ENCODE measurements around the gene SYNE2. TPM values are rescaled to one million over a fixed set of nuclear protein-coding genes. Genes with fewer than 3 reads are reported as not detected.

SYNE2 gene
- total RNA-seq, 1 experiment from 2014 or later: 25.9 TPM

GRCh38 chr14:63896278-63896720 is 43.5 kb downstream of the SYNE2 start:
- no peaks in the 10 kb centered on the region for H3K4me1 ChIP-seq (ENCODE audit: low read length)
- H4K20me1 ChIP-seq (ENCODE audit: insufficient read depth, low read depth, low read length): no peaks in the 10 kb centered on the region
- no peaks in the 10 kb centered on the region for H3K36me3 ChIP-seq (ENCODE audit: insufficient read depth, low read length)
- no peaks in the 10 kb centered on the region for H3K9me2 ChIP-seq (replicated peaks; ENCODE audit: insufficient read depth, low read length)
- H3K4me3 ChIP-seq (ENCODE audit: low read length): no peak overlapping the region
- no peak overlapping the region for H3K27ac ChIP-seq (ENCODE audit: low read length)
- H3K9ac ChIP-seq (ENCODE audit: low read length): no peak overlapping the region
- H3K9me3 ChIP-seq (ENCODE audit: low read length): no peaks in the 10 kb centered on the region
- no peak overlapping the region for H3K4me2 ChIP-seq (ENCODE audit: low read depth, low read length, poor library complexity, severe bottlenecking)
- no peak for DNase-seq
- H3K27me3 ChIP-seq (ENCODE audit: low read length): no peaks in the 10 kb centered on the region
- H3K79me2 ChIP-seq (ENCODE audit: low read length): no peaks in the 10 kb centered on the region
- H2AFZ ChIP-seq (ENCODE audit: low read length): no peak overlapping the region

DNA sequence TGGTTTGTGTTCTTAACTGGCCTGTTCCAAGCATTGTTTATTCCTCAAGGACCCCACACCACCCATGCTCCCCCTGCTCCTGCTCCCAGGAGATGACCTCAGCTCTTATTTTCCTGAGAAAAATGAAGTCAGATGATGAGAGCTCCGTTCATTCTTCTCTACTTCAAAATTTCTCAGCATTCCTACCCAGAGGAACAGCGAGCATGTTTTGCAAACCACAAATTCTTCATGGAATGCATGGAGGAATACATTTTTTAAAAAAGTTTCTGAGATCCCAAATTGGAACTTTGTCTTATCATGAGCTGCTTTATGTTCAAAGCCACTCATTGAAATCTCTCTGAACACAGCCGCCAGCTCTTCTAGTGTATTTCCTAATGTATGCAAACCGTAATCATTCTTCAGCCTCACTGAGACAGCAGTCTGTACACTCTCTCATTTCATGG is 44.9 kb downstream of the SYNE2 start:
- Histone ChIP-seq H3K79me2 (ENCODE audit: low read length) (no peaks in the 10 kb centered on the region), H3K27ac (ENCODE audit: low read length) (no peak overlapping the region), H3K9ac (ENCODE audit: low read length) (no peak overlapping the region), H3K4me2 (ENCODE audit: low read depth, low read length, poor library complexity, severe bottlenecking) (no peak overlapping the region), H4K20me1 (ENCODE audit: insufficient read depth, low read depth, low read length) (no peaks in the 10 kb centered on the region), H3K36me3 (ENCODE audit: insufficient read depth, low read length) (no peaks in the 10 kb centered on the region), H3K27me3 (ENCODE audit: low read length) (no peaks in the 10 kb centered on the region), H3K9me3 (ENCODE audit: low read length) (no peaks in the 10 kb centered on the region), H3K4me1 (ENCODE audit: low read length) (no peaks in the 10 kb centered on the region), H3K9me2 (replicated peaks; ENCODE audit: insufficient read depth, low read length) (no peaks in the 10 kb centered on the region), H2AFZ (ENCODE audit: low read length) (no peak overlapping the region), H3K4me3 (ENCODE audit: low read length) (no peak overlapping the region)
- no peak for DNase-seq

DNA sequence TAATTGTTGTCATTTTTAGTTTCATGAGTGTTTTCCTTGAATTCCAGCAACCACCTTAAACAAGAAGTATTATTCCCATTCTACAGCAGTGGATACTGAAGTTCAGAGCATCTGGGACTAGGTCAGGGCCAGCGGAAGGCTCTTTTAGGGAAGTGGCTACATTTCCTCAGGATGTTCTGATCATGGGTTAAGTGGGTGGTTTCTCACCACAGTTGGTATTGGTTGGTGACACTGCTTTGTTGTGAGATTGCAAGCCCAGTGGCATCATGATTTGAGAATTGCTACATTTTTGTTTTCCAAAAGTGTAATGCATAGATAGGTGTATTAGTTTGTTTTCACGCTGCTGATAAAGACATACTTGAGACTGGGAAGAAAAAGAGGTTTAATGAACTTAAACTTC is 47.1 kb downstream of the SYNE2 start:
- no peak overlapping the region for H3K4me2 ChIP-seq (ENCODE audit: low read depth, low read length, poor library complexity, severe bottlenecking)
- no peak overlapping the region for H3K9ac ChIP-seq (ENCODE audit: low read length)
- no peaks in the 10 kb centered on the region for H3K9me2 ChIP-seq (replicated peaks; ENCODE audit: insufficient read depth, low read length)
- H3K36me3 ChIP-seq (ENCODE audit: insufficient read depth, low read length): no peaks in the 10 kb centered on the region
- no peak for DNase-seq
- no peaks in the 10 kb centered on the region for H3K27me3 ChIP-seq (ENCODE audit: low read length)
- H3K4me1 ChIP-seq (ENCODE audit: low read length): no peaks in the 10 kb centered on the region
- no peaks in the 10 kb centered on the region for H3K9me3 ChIP-seq (ENCODE audit: low read length)
- no peaks in the 10 kb centered on the region for H4K20me1 ChIP-seq (ENCODE audit: insufficient read depth, low read depth, low read length)
- no peak overlapping the region for H3K4me3 ChIP-seq (ENCODE audit: low read length)
- no peak overlapping the region for H3K27ac ChIP-seq (ENCODE audit: low read length)
- no peak overlapping the region for H2AFZ ChIP-seq (ENCODE audit: low read length)
- no peaks in the 10 kb centered on the region for H3K79me2 ChIP-seq (ENCODE audit: low read length)

DNA sequence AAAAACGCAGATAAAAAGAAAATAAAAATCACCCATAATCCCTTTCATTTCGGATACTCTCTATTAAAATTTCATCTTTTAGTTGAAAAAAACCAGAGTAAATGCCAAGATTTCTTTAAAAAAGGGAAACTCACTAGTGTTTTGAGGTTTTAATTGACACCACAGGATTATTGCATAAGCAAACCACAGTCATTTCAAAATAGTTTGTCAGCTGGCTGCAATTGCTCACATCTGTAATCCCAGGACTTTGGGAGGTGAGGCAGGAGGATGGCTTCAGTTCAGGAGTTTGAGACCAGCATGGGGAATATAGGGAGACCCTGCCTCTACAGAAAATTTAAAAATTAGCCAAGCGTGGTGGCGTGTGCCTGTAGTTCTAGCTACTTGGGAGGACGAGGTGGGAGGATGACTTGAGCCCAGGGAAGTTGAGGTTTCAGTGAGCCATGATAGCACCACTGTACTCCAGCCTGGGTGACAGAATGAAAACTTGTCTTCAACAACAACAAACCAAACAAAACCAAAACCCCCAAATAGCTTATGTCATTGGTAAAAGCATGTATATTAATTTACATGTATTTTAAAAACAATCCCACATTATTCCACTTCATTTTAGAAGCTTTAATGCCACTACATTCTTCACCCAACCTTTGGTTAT is 48.8 kb downstream of the SYNE2 start:
- Histone ChIP-seq H3K36me3 (ENCODE audit: insufficient read depth, low read length) (no peaks in the 10 kb centered on the region), H3K27ac (ENCODE audit: low read length) (no peak overlapping the region), H3K9me3 (ENCODE audit: low read length) (no peaks in the 10 kb centered on the region), H3K9me2 (replicated peaks; ENCODE audit: insufficient read depth, low read length) (no peaks in the 10 kb centered on the region), H3K27me3 (ENCODE audit: low read length) (no peaks in the 10 kb centered on the region), H2AFZ (ENCODE audit: low read length) (no peak overlapping the region), H3K4me3 (ENCODE audit: low read length) (no peak overlapping the region), H4K20me1 (ENCODE audit: insufficient read depth, low read depth, low read length) (no peaks in the 10 kb centered on the region), H3K79me2 (ENCODE audit: low read length) (no peaks in the 10 kb centered on the region), H3K4me2 (ENCODE audit: low read depth, low read length, poor library complexity, severe bottlenecking) (no peak overlapping the region), H3K9ac (ENCODE audit: low read length) (no peak overlapping the region), H3K4me1 (ENCODE audit: low read length) (no peaks in the 10 kb centered on the region)
- DNase-seq: no peak

DNA sequence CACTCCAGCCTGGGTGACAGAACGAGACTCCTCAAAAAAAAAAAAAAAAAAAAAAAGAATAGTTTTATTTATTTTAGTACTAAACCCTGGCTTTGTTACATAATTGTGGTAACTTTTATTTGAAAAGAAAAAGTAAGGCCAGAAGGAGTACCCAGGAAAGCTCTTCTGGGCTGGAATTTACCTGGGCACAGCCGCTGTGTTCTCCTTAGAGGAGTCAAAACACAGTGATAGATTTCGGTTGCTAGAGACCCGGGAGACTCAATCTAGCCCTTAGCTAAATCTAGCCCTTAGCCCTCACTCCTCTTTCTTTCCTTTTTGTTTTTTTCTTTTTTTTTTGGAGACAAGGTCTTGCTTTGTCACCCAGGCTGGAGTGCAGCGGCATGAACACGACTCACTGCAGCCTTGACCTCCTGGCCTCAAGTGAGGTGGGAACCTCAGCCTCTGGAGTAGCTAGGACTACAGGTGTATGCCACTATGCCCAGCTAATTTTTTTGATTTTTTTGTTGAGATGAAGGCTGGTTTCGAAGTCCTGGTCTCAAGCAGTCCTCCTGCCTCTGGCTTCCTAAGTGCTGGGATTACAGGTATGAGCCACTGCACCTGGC is 49.7 kb downstream of the SYNE2 start:
- Histone ChIP-seq H3K79me2 (ENCODE audit: low read length) (no peaks in the 10 kb centered on the region), H3K27me3 (ENCODE audit: low read length) (no peaks in the 10 kb centered on the region), H3K9me2 (replicated peaks; ENCODE audit: insufficient read depth, low read length) (no peaks in the 10 kb centered on the region), H3K27ac (ENCODE audit: low read length) (no peak overlapping the region), H3K4me2 (ENCODE audit: low read depth, low read length, poor library complexity, severe bottlenecking) (no peak overlapping the region), H2AFZ (ENCODE audit: low read length) (no peak overlapping the region), H3K9me3 (ENCODE audit: low read length) (no peaks in the 10 kb centered on the region), H4K20me1 (ENCODE audit: insufficient read depth, low read depth, low read length) (no peaks in the 10 kb centered on the region), H3K4me3 (ENCODE audit: low read length) (no peak overlapping the region), H3K4me1 (ENCODE audit: low read length) (no peaks in the 10 kb centered on the region), H3K9ac (ENCODE audit: low read length) (no peak overlapping the region), H3K36me3 (ENCODE audit: insufficient read depth, low read length) (no peaks in the 10 kb centered on the region)
- DNase-seq: no peak

DNA sequence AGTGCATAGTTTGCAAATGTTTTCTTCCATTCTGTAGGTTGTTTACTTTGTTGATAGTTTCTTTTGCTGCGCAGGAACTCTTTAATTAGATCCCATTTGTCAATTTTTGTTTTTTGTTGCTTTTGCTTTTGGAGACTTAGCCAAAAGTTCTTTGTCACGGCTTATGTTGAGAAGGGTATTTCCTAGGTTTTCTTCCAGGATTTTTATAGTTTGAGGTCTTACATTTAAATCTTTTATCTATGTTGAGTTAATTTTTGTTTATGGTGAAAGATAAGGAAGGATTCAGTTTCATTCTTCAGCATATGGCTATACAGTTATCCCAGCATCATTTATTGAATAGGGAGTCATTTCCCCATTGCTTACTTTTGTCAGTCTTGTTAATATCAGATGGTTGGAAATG is 51.9 kb downstream of the SYNE2 start:
- H3K4me2 ChIP-seq (ENCODE audit: low read depth, low read length, poor library complexity, severe bottlenecking): no peak overlapping the region
- no peak overlapping the region for H3K27ac ChIP-seq (ENCODE audit: low read length)
- no peaks in the 10 kb centered on the region for H3K9me3 ChIP-seq (ENCODE audit: low read length)
- no peaks in the 10 kb centered on the region for H4K20me1 ChIP-seq (ENCODE audit: insufficient read depth, low read depth, low read length)
- no peaks in the 10 kb centered on the region for H3K4me1 ChIP-seq (ENCODE audit: low read length)
- H2AFZ ChIP-seq (ENCODE audit: low read length): no peak overlapping the region
- no peak overlapping the region for H3K9ac ChIP-seq (ENCODE audit: low read length)
- no peaks in the 10 kb centered on the region for H3K79me2 ChIP-seq (ENCODE audit: low read length)
- H3K36me3 ChIP-seq (ENCODE audit: insufficient read depth, low read length): no peaks in the 10 kb centered on the region
- no peak overlapping the region for H3K4me3 ChIP-seq (ENCODE audit: low read length)
- H3K9me2 ChIP-seq (replicated peaks; ENCODE audit: insufficient read depth, low read length): no peaks in the 10 kb centered on the region
- no peak for DNase-seq
- no peaks in the 10 kb centered on the region for H3K27me3 ChIP-seq (ENCODE audit: low read length)

DNA sequence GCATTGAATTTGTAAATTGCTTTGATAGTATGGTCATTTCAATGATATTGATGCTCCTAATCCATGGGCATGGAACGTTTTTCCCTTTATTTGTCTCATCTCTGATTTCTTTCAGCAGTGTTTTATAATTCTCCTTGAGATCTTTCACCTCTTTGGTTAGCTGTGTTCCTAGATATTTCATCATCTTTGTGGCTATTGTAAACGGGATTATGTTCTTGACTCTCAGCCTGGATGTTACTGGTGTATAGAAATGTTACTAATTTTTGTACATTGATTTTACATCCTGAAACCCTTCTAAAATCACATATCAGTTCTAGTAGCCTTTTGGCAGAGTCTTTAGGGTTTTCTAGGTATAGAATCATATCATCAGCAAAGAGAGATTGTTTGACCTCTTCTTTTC is 52.6 kb downstream of the SYNE2 start:
- H3K27ac ChIP-seq (ENCODE audit: low read length): no peak overlapping the region
- DNase-seq: no peak
- no peak overlapping the region for H3K9ac ChIP-seq (ENCODE audit: low read length)
- H3K36me3 ChIP-seq (ENCODE audit: insufficient read depth, low read length): no peaks in the 10 kb centered on the region
- no peaks in the 10 kb centered on the region for H3K4me1 ChIP-seq (ENCODE audit: low read length)
- H3K27me3 ChIP-seq (ENCODE audit: low read length): no peaks in the 10 kb centered on the region
- no peak overlapping the region for H3K4me3 ChIP-seq (ENCODE audit: low read length)
- H3K9me3 ChIP-seq (ENCODE audit: low read length): no peaks in the 10 kb centered on the region
- H3K79me2 ChIP-seq (ENCODE audit: low read length): no peaks in the 10 kb centered on the region
- no peaks in the 10 kb centered on the region for H3K9me2 ChIP-seq (replicated peaks; ENCODE audit: insufficient read depth, low read length)
- H4K20me1 ChIP-seq (ENCODE audit: insufficient read depth, low read depth, low read length): no peaks in the 10 kb centered on the region
- no peak overlapping the region for H2AFZ ChIP-seq (ENCODE audit: low read length)
- H3K4me2 ChIP-seq (ENCODE audit: low read depth, low read length, poor library complexity, severe bottlenecking): no peak overlapping the region

DNA sequence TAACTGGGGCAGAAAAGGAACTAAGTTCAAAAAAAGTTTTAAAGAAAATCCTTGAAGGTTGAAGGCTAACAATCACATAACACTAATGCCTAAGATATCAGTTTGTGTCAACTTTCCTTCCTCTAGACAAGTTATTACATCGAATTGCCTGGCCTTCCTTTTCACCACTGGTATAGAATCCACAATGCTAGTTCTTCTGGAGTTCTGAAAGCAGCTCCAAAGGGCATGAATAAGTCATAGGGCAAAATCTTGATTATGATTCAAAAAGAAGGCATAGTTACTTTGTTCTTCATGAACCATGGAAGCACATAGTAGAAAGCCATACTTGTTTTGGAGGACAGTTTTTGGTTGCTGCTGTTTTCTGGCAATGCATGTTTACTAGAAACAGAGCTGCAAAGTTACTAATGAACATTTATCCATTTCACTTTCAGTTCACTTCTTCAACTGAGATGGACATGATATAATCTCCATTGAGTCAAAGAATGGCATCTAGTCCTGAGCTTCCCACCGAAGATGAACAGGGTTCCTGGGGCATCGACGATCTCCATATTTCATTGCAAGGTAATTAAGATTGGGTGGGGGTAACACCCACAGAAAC is 56.0 kb downstream of the SYNE2 start:
- H3K9me2 ChIP-seq (replicated peaks; ENCODE audit: insufficient read depth, low read length): no peaks in the 10 kb centered on the region
- no peak overlapping the region for H2AFZ ChIP-seq (ENCODE audit: low read length)
- no peaks in the 10 kb centered on the region for H3K79me2 ChIP-seq (ENCODE audit: low read length)
- H3K27ac ChIP-seq (ENCODE audit: low read length): no peak overlapping the region
- H3K9ac ChIP-seq (ENCODE audit: low read length): no peak overlapping the region
- no peak overlapping the region for H3K4me3 ChIP-seq (ENCODE audit: low read length)
- H3K4me1 ChIP-seq (ENCODE audit: low read length): no peaks in the 10 kb centered on the region
- no peaks in the 10 kb centered on the region for H3K9me3 ChIP-seq (ENCODE audit: low read length)
- H3K4me2 ChIP-seq (ENCODE audit: low read depth, low read length, poor library complexity, severe bottlenecking): no peak overlapping the region
- no peaks in the 10 kb centered on the region for H3K36me3 ChIP-seq (ENCODE audit: insufficient read depth, low read length)
- no peaks in the 10 kb centered on the region for H4K20me1 ChIP-seq (ENCODE audit: insufficient read depth, low read depth, low read length)
- no peak for DNase-seq
- no peaks in the 10 kb centered on the region for H3K27me3 ChIP-seq (ENCODE audit: low read length)
